HS-27A (cell line): ENCODE measurements around the gene MPIG6B.

ENCODE experiments used
- DNase-seq: peaks from one replicate; pipeline ENCODE4 v3.0.0-alpha.2; 2012; ENCODE audit warnings: low read depth, missing footprints

Gene MPIG6B, protein sequence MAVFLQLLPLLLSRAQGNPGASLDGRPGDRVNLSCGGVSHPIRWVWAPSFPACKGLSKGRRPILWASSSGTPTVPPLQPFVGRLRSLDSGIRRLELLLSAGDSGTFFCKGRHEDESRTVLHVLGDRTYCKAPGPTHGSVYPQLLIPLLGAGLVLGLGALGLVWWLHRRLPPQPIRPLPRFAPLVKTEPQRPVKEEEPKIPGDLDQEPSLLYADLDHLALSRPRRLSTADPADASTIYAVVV

DNA sequence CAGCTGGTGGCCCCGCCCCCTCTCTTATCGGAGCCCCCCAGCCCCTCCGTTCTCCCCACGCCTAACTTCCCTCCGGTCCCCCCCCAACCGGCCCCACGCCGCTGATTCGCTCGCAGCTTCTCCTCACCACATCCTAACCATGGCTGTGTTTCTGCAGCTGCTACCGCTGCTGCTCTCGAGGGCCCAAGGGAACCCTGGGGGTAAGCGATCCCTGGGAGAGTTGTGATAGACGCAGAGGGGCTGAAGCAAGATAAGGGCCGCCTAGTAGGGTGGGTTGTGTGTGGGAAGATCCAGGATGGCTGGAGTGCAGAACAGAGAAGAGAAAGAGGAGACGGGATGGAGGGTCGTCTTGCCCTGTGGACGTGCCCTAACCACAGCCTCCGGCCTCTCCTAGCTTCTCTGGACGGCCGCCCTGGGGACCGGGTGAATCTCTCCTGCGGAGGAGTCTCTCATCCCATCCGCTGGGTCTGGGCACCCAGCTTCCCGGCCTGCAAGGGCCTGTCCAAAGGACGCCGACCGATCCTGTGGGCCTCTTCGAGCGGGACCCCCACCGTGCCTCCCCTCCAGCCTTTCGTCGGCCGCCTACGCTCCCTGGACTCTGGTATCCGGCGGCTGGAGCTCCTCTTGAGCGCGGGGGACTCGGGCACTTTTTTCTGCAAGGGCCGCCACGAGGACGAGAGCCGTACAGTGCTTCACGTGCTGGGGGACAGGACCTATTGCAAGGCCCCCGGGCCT, at the start of gene MPIG6B:
MPIG6B (plus strand) TSS at position 129 of the 735 bp plus-strand sequence; CDS start at position 140, 11 bp downstream.
- DNase-seq: no peak

DNA sequence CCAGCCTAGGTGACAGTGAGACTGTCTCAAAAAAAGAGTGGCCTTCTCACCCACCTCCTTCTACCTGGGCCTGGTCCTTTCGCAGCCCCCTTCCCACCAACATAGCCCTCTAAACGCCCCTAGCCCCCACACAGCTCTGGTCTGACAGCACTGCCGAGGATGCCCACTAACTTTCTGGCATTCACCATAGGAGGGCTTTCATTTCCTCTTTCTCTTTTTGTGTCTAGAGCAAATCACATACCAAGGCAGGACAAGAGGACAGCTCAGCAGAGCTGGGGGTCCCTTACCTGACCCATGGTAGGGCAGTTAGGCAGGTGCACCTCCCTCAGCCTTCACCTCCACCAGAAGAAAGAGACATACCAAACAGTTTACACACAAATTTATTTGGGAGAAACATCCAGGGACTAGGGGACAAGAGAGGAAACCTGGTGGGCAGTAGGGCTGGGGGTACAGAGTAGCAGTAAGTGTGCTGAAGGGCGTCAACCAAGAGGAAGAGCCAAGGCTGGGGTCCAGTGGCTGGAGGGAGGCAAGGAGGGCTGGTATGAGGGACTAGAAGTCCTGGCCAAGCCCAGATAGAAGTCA, 46.8 kb upstream of the MPIG6B start:
- DNase-seq: no peak

DNA sequence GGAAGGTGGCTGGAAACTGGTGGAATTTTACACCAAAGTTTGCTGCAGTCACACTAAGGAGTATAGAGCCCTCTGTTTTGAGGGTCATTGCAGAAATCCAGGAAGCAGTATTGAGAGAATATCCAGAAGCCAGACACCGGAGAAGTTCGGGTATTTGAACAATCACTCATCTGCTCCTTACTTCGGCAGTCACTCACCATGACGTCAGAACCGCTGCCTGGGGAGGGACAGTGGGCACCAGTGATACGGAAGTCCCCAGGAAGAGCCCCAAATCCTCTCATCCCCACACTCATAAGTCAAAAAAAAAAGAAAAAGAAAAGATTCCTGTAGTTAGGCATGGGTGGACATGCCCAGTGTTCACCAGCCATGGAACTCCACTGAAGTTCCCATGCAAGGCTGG, 46.3 kb upstream of the MPIG6B start:
- DNase-seq: no peak

DNA sequence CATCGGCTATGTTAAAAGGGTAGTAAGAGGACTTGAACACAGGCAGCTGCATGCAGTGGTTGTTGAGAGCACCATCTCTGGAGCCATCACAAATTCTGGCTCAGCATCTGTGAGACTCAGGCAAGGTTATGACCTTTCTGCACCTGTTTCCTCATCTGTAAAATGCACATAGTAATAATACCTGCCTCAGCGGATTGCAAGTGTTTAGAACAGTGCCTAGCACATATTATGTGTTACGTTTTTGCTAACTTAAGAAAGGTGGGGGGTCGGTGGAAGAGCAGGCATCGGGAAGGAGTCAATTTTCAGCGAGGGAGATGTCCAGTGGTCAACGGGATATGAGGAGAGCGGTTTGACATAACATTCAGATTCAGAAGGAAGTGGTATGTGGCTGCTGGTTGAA, 45.2 kb upstream of the MPIG6B start:
- no peak for DNase-seq

DNA sequence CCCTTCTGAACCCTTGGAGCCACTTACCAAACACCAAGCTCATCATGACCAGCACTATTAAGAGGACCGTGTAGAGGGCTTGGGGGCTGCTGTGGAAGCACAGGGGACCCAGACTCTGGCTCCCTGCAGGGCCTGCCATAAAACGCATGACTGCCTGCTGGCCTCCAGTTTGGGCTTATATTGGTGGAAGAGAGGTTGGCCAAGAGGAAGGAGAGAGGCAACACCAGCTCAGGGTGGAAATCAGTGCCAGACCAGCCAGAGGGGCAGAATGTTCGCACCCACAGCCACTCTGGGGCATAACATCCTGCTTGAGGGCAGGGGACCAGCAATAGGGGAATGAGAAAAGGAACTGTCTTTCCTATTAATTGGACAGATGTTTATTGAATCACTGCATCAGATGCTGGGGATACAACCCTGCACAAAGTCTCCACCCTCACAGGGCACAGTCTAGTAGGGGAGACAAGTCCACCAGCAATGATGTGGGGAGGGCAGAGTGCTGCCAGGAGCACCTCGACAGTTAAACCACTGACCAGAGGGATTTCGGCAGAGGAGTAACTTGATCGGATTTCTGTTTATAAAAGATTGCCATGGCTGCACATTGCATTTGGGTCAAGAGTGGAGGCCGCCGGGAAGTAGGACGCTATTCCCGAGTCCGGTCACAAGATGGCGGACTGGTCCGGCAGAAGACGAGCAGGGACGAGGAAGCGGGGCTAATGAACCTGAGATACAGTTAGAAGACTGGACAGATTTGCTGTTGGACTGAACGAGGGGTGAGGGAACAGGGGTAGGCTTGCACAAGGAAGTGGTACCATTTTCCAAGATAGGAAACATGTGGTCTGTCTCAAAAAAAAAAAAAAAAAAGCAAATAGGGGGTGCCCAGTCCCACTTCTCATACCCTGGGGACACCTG, 42.7 kb upstream of the MPIG6B start, which contains the start of gene LY6G5C:
LY6G5C (minus strand) TSS at position 842 of the 909 bp plus-strand sequence; CDS start at position 148, 694 bp downstream.
- DNase-seq: peak; percentile 69

DNA sequence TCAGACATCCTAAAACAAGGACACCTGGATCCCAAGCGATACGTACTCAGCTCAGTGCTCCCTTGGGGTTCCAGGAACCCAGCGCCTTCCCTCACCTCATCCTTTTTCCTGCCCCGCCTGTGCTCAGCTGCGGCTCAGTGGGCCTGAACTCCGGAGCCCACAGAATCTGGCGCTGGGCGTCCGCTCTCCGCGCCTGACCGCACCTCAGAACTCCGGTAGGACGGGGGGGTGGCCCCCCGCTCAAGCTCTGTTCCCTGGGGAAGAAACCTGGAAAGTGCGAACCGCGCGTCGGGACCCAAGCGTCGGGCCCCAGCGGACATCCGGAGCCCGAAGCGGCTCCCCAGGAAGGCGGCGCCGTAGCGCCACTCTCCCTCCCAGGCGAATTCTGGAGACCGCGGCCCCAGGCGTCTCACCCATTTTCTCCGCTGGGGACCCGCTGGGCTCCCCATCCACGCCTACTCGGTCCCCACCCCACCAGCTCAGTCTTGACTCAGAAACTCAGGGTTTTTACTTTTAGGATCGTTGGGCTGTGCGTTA, 42.0 kb upstream of the MPIG6B start:
- no peak for DNase-seq

DNA sequence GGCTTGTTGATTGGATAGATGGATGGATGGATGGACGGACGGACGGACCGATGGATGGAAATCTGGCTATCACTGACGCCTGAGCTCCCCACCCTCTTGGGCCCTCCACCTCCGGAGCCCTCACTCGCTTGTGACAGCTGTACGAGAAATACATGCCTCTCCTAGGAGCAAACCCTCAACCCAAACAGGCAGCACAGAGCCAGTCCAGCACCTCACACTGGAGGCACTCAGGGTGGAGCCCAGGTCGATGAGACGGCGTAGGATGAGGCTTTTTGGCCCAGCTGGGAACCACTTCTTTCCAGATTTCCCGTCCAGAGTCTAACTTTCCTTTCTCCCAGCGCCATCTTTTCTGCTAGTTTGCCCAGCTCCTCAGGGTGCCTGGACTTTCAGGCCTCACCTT, 39.6 kb upstream of the MPIG6B start:
- DNase-seq: no peak

DNA sequence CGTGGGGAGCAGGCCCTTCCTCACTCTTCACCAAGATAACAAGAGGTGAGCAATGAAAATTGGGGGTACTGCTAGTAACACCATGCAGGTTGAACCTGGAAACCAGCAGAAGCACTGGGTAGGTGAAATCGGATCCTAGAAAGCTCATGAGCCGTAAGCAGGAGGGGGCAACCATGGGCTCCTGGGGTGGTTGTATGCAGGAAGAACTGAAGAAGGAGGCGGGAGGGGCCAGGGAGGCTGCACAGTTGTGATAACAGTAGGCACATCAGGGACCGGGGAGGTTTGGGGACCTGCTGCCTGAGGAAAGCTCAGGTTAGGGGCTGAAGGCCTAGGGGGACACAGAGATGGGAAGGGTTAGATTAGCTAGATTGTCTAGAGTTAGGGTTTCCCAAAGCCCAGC, 36.7 kb upstream of the MPIG6B start:
- DNase-seq: no peak

DNA sequence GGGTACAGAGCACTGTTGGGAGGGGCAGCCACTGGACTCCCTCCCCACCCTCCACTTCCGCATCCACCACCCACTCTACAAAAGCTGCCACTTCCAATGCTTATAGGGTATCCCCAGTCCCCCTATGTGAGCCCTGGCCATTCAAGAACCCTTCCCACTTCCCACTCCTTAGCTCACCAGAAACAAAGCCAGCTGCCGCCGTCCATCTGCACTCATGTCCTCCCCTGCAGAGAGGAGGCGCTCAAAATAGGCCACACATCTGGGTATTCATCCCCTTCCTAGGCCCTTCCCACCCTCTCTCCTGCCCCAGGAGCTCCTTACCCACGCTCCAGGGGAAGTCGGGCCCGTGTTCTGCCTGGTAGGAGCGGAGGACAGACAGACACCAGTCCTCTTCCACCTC, 35.9 kb upstream of the MPIG6B start:
- no peak for DNase-seq

DNA sequence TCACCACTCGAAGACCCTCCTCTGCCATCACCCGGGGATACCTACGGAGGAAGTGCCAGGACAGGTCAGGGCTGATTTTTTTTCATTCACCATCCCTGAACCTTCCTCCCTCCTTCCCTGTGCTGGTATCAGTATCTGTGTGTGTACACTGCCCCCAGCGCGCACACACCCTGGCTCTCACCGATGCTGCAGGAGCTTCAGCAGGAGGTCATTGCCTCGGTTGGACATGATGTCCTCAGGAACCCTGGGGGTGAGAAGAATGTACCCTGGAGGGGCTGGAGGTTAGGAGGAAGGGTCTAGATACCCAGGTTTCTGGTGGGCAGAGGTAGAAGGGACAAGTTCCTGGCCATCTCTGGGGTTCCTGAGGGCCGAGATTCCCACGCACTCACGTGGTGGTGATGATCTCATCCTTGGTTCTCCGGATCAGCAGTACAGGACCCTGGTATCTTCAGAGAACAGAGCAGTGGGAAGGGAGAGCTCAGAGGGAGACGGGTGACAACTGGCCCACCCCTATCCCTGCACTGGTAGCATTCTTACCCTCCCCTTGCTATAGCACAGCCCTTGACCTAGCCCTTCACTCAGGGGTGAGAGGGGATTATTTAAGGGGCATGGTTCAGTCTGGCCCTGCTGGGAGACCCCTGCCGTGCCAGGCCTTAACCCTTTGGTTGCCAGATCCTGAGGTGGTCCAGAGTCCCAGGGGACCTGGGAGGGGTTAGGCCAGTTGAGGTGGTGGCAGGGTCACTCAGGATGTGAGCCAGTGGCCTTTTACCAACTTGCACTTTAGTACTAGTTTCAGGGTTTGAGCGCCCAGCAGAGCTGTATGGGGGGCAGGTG, 35.1 kb upstream of the MPIG6B start:
- no peak for DNase-seq

DNA sequence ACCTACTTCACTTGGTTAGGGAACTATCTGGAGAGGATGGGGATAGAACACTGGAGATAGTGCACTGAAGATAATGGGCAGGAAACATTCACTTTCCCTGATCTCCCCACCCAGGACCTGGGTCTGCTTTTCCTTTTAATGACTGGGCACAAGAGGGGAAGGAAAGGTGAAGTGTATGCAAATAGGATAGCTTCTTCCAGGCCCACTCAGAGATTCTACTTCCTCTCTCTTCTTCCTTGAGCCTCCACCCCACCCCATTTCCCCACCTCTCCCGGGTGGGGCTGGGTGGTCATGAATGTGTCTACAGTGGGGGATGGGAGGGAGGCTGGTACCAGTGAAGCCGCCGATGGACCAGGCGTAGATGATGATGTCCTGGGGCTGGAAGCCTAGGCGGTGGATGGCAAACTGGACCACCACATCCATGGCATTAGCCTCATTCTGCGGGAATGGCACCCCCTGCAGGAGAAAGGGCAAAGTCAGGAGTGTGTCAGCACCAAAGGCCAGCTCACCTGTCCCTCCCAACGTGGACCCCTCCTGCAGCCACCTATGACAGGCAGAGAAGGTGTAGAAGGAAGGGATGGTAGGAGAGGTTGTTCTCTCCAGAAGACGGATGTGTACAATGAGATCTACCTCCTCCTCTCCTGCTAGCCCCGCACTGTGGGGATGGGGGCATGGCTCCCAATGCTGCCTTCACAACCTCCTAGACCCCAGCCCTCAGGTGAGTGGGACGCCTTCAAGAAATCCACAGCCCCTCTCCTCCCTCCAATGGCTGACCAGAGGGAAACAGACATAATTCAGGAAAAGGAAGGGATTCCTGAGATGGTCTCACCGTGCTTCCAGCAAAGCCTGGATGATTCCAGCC, 33.7 kb upstream of the MPIG6B start:
- no peak for DNase-seq

DNA sequence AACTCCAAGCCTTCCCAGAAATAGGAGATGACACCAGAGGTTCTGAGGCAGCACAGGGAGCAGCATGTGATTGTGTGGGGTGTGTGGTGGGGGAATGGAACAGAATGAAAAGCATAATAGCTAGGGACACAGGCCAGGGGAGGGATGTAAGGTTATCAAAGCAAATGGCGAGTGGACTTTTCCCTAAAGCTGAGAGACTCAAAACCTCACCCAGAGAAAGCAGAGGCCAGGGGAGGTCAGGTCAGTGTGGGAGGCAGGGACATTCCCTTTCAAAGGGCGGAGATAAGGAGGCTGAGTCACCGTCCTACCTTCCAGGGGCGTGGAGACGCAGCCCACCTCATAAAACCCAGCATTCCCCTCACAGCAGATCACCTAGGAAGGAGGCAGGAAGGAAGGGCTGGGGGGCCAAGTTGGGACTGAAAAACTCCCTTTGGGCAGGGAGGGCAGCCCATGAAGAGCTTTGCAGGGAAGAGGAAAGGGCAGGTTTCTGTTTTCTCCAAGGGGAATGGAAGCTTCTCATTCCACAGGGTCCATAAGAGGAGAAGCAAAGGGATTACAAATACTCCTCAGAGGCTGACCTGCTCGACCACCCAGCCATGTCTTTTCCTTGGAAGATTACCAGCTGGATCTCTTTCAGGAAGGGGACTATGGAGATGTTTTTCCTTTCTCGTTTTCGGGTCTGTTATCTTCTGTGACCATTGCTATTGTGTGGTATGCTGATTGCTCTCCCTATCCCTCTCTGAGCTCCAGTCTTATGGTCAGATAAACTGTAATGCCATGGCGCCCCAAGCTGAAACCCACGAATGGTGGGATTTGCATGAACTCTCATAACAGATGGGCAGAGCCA, 32.7 kb upstream of the MPIG6B start:
- no peak for DNase-seq

DNA sequence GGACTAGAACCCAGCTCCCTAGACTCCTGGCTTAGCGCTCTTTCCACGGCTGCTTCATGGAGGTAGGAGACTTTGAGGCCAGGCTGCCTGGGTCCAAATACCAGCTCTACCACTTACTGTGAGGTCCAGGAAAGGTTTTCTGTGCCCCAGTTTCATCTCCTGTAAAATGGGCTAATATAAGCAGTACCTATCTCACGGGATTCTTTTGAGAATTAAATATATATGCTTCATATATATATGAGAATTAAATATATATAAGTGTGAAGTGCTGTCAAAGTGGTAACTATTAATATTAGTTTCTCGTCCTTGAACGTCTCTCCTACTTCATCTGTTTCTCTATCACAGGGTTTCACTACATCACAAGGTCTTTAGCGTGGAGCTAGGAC, 32.1 kb upstream of the MPIG6B start:
- no peak for DNase-seq

DNA sequence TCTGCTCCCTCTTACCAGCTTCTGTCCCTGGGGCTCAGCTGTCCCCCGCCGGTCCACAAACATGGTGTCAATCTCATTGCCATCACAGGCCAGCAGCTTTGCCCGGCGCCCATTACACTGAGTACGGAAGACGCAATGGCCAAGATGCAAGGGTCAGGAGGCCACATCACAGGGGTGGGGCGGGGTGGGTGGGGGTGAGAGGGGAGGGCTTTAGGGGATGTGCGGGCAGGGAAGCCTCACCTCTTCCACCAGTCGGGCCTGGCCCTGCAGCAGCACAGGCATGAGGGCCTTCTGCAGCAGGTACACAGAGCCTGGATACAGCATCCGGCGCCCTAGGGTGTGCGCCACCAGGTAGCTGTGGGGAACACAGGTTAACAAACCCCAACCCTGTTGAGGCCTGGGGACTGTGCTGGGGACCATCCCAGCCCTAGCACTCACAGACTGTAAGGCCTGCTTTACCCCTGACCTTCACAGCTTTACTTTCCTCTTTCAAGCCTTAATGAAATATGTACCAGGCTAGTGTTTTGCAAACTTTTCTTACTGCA, 31.5 kb upstream of the MPIG6B start:
- DNase-seq: no peak

DNA sequence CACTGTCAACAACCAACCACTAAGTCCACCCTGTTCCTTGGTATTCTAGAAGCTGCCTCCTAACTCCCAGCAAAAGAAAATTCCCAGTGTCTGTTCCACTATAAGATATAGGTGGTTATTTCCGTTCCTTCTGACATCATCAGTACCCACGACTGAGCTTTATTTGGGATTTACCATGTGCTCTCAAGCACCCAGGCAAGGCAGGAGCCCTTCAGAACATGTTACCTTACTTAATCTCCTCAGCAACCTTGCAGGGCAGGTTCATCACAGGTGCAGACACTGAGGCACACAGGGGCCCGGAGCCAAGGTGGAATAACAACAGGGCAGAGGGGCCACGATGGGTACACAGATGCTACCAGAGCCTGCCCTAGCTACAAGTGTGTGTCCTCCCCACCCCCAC, 30.8 kb upstream of the MPIG6B start:
- no peak for DNase-seq

DNA sequence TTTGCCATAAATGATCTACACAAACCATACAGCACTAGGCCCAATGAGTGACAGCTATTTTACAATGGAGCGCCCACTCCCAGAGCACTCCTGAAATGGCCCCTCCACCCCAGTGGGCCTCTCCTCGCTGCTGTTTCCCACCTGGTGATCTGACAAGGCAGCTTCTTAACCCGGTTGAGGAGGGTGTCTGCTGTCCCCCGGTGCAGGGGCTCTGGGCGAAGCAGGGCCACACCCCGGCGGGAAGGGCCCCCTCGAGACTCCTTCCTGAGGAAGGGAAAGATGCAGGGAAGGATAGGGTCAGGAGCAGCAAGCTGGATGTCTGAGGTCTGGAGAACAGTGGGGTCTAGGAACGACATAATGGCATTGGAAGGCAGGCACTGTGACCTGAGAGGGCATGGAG, 30.3 kb upstream of the MPIG6B start:
- no peak for DNase-seq

DNA sequence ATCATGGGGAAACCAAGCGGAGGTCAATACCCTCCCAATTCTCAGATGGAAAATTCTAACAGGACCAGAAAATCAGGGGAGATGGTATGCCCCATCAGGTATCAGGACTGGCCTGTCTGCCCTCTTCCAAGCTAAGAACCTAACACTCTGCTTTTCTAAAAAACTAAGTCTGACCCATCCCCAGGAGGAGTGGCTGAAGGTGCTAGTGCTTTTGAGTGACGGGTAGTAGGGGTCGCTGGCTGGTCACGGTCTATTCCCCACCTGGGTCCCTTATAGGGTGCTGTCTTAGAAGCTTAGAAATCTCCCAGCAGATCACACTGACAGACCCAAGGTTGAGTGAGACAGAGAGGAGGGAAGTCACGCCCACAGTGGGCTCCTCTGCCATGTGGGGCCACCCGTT, 29.6 kb upstream of the MPIG6B start:
- DNase-seq: no peak

DNA sequence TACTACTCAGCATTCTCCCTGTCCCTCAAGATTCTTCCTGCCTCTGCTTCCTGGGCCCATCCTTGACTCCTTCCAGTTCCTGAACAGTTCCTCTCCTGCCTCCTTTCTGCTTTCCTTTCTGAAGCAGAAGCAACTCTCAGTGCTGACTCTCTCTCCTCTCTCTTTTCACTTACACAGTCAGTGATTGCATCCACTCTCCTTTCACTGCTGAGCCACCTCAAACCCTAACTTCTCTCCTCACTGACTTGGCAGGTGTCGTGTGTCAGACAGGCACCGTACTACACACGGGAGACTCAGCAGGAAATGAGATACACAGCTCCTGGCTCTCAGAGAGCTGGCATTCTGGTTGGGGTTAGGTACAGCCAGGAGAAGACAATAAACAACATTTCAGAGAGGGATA, 25.6 kb upstream of the MPIG6B start:
- DNase-seq: no peak
